Measurements from ENCODE around the gene RANBP17.

DNA sequence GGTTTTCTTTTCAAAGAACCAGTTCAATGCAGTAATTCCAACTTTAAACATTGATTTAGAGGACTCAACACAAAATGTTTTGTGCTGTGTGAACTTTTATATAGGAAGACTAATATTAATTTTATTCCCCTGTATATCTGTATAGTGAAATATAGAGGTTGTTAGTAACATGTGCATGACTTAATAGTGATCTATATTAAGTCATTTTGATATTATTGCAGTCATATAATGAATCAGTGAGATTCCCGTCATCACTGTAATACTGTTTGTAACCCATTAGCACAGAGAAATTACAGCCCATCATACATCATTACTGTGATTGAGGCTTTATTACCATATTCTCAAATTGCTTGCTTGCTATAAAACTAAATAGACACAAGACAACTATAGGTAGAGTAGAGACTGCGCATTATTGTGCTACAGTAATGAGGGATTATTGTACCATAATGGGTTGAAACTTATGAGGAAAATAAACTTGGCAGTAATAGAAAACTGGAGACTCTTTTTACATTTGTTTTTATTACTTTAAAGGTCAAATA lies 170.7 kb downstream of the RANBP17 start:
- TF ChIP-seq, protein P1, sequence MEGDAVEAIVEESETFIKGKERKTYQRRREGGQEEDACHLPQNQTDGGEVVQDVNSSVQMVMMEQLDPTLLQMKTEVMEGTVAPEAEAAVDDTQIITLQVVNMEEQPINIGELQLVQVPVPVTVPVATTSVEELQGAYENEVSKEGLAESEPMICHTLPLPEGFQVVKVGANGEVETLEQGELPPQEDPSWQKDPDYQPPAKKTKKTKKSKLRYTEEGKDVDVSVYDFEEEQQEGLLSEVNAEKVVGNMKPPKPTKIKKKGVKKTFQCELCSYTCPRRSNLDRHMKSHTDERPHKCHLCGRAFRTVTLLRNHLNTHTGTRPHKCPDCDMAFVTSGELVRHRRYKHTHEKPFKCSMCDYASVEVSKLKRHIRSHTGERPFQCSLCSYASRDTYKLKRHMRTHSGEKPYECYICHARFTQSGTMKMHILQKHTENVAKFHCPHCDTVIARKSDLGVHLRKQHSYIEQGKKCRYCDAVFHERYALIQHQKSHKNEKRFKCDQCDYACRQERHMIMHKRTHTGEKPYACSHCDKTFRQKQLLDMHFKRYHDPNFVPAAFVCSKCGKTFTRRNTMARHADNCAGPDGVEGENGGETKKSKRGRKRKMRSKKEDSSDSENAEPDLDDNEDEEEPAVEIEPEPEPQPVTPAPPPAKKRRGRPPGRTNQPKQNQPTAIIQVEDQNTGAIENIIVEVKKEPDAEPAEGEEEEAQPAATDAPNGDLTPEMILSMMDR (conservative IDR thresholded peaks at IDR 0.05 in 1 of 2, IDR thresholded peaks at IDR 0.05 in 1 of 2; ENCODE audit: low read depth in 1 of 2, low read length in 2 of 2), result no peak
- no peak for TF ChIP-seq EZH2 (IDR thresholded peaks at IDR 0.05; ENCODE audit: low read length, missing control alignments)

All from fibroblast of lung (primary cell).